Measurements from ENCODE around the gene TSPAN33.

TSPAN33 gene

DNA sequence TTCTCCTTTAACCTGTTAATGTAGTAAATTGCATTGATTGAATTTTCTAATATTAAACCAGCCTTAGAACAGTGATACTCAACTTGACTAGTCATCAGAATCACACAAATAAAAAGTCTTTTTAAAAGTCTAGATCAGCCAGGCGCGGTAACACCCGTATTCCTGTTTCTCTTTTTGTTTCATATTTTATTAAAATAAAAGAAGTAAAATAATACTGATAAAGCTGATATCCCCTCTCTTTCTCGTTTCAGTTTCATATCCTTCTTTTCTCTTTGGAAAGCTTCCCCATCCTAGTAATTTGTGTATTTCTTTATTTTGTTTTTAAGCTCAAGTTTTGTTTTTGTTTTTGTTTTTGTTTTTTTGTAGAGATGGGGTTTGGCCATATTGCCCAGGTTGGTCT, 53.3 kb downstream of the TSPAN33 start:
- Histone ChIP-seq H3K36me3 (ENCODE audit: insufficient read depth, low read length) (peaks cover 5% of the 10 kb centered on the region; the same call in 1 of the 2 replicates), H3K27ac (ENCODE audit: low read depth, low read length) (no peak overlapping the region), H3K27me3 (ENCODE audit: insufficient read depth, low read length) (no peaks in the 10 kb centered on the region), H3K4me3 (ENCODE audit: low read length) (no peak overlapping the region), H3K4me1 (ENCODE audit: insufficient read depth, low read length) (no peaks in the 10 kb centered on the region), H3K9me3 (ENCODE audit: insufficient read depth, low read depth, low read length) (0 out of 2 replicates have a peak, but pooled peaks cover 2% of the 10 kb centered on the region), H3K9ac (ENCODE audit: low read depth, low read length) (no peak overlapping the region)
- WGBS: 83% methylated on average over 1 of the region's 4 CpGs

DNA sequence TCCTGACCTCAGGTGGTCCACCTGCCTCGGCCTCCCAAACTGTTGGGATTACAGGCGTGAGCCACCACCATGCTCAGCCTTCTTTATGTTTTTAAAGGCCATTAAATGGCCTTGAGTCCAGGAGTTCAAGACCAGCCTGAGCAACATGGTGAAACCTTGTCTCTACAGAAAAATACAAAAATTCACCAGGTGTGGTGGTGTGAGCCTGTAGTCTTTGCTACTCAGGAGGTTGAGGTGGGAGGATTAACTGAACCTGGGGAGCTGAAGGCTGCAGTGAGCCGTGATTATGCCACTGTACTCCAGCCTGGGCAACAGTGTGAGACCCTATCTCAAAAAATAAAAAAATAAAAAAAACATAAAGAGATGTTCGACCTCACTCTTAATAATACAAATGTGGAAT, 54.9 kb downstream of the TSPAN33 start:
- H3K27me3 ChIP-seq (ENCODE audit: insufficient read depth, low read length): no peaks in the 10 kb centered on the region
- no peak overlapping the region for H3K4me3 ChIP-seq (ENCODE audit: low read length)
- H3K9ac ChIP-seq (ENCODE audit: low read depth, low read length): no peak overlapping the region
- 88% methylated on average over 4 of the region's 4 CpGs for WGBS
- no peak overlapping the region for H3K27ac ChIP-seq (ENCODE audit: low read depth, low read length)
- H3K9me3 ChIP-seq (ENCODE audit: insufficient read depth, low read depth, low read length): 0 out of 2 replicates have a peak, but pooled peaks cover 2% of the 10 kb centered on the region
- no peaks in the 10 kb centered on the region for H3K4me1 ChIP-seq (ENCODE audit: insufficient read depth, low read length)
- peaks cover 10% of the 10 kb centered on the region; the same call in 1 of the 2 replicates for H3K36me3 ChIP-seq (ENCODE audit: insufficient read depth, low read length)

DNA sequence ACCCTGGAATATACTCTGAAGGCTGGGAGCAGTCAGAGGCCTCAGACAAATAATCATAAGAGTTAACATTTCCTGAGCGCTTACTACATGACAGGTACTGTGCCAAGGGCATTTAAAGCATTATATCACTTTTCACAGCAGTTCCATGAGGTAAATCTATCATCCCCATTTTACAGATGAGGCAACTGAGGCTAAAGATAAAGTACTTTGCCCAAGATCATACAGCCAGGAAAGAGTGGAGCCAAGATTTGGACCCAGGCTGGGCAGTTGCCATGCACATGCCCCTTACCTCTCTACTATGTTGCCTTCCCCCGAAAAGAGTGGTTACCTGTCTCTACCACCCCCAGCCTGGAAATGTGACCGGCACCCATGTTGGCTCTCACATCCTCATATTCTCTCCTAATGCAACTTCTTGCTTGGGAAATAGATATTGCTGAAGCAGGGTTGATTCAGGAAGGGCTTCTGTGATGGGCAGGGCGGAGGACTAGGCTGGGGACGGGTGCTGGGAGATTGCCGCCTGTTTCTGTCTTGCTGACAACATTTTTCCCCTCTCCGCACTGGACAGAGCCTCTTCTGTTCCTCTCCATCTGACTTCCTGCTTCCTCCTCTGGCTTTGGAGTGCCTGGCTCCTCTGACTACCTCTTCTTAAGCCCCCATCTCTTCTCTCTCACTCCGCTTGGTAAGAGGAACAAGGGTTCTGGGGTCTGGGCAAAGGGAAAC, 57.7 kb downstream of the TSPAN33 start:
- H3K9me3 ChIP-seq (ENCODE audit: insufficient read depth, low read depth, low read length): no peaks in the 10 kb centered on the region
- H3K4me3 ChIP-seq (ENCODE audit: low read length): no peak overlapping the region
- no peak overlapping the region; the same call in 1 of the 2 replicates for H3K9ac ChIP-seq (ENCODE audit: low read depth, low read length)
- H3K4me1 ChIP-seq (ENCODE audit: insufficient read depth, low read length): no peaks in the 10 kb centered on the region
- WGBS: 97% methylated on average over 8 of the region's 8 CpGs
- no peaks in the 10 kb centered on the region for H3K27me3 ChIP-seq (ENCODE audit: insufficient read depth, low read length)
- H3K27ac ChIP-seq (ENCODE audit: low read depth, low read length): no peak overlapping the region
- peaks cover 26% of the 10 kb centered on the region for H3K36me3 ChIP-seq (ENCODE audit: insufficient read depth, low read length)

DNA sequence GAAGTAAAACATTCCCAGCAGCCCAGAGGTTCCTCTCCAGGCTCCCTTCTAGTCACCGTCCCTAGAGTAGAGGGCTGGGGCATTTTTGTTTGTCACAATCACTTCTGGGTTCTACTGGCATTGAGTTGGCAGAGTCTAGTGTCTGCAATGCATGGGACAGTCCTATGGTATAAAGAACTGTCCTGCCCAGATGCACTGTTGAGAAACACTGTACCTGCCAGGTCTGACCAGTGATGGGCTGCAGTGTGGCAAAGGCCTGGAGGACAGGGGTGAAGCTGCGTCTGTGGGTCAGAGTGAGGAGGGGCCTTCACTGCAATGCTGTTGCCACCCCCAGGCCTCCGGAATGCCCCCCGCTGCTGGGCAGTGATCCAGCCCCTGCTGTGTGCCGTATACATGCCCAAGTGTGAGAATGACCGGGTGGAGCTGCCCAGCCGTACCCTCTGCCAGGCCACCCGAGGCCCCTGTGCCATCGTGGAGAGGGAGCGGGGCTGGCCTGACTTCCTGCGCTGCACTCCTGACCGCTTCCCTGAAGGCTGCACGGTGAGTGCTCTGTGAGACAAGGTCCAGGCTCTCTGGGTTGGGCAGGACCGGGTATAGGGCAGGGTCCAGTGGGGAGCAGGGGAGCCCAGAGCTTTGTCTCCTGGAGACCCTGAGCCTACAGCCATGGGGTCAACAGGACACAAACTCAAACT, 58.7 kb downstream of the TSPAN33 start:
- H3K9ac ChIP-seq (ENCODE audit: low read depth, low read length): no peak overlapping the region
- no peak overlapping the region for H3K4me3 ChIP-seq (ENCODE audit: low read length)
- H3K27ac ChIP-seq (ENCODE audit: low read depth, low read length): no peak overlapping the region
- peaks cover 29% of the 10 kb centered on the region for H3K36me3 ChIP-seq (ENCODE audit: insufficient read depth, low read length)
- H3K27me3 ChIP-seq (ENCODE audit: insufficient read depth, low read length): no peaks in the 10 kb centered on the region
- H3K4me1 ChIP-seq (ENCODE audit: insufficient read depth, low read length): no peaks in the 10 kb centered on the region
- no peaks in the 10 kb centered on the region for H3K9me3 ChIP-seq (ENCODE audit: insufficient read depth, low read depth, low read length)
- WGBS: 86% methylated on average over 14 of the region's 14 CpGs

DNA sequence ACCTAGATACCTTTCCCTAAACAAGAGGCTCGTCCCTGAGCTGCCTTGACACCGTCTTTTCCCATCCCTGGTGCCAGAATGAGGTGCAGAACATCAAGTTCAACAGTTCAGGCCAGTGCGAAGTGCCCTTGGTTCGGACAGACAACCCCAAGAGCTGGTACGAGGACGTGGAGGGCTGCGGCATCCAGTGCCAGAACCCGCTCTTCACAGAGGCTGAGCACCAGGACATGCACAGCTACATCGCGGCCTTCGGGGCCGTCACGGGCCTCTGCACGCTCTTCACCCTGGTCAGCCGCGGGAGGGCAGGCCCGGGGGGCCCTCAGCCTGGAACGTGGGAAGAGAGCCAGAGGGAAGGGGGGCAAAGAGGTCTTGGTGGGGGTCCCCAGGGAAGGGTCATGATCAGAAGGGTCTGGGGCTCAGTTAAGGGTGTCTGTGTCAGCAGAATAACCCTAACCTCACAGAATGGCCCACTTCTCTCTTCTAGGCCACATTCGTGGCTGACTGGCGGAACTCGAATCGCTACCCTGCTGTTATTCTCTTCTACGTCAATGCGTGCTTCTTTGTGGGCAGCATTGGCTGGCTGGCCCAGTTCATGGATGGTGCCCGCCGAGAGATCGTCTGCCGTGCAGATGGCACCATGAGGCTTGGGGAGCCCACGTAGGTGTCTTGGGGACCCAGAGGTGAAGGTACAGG, 60.8 kb downstream of the TSPAN33 start:
- no peaks in the 10 kb centered on the region for H3K4me1 ChIP-seq (ENCODE audit: insufficient read depth, low read length)
- peaks cover 48% of the 10 kb centered on the region for H3K36me3 ChIP-seq (ENCODE audit: insufficient read depth, low read length)
- no peaks in the 10 kb centered on the region for H3K27me3 ChIP-seq (ENCODE audit: insufficient read depth, low read length)
- H3K9ac ChIP-seq (ENCODE audit: low read depth, low read length): no peak overlapping the region
- no peak overlapping the region for H3K4me3 ChIP-seq (ENCODE audit: low read length)
- H3K27ac ChIP-seq (ENCODE audit: low read depth, low read length): no peak overlapping the region
- 93% methylated on average over 29 of the region's 29 CpGs for WGBS
- no peaks in the 10 kb centered on the region for H3K9me3 ChIP-seq (ENCODE audit: insufficient read depth, low read depth, low read length)

DNA sequence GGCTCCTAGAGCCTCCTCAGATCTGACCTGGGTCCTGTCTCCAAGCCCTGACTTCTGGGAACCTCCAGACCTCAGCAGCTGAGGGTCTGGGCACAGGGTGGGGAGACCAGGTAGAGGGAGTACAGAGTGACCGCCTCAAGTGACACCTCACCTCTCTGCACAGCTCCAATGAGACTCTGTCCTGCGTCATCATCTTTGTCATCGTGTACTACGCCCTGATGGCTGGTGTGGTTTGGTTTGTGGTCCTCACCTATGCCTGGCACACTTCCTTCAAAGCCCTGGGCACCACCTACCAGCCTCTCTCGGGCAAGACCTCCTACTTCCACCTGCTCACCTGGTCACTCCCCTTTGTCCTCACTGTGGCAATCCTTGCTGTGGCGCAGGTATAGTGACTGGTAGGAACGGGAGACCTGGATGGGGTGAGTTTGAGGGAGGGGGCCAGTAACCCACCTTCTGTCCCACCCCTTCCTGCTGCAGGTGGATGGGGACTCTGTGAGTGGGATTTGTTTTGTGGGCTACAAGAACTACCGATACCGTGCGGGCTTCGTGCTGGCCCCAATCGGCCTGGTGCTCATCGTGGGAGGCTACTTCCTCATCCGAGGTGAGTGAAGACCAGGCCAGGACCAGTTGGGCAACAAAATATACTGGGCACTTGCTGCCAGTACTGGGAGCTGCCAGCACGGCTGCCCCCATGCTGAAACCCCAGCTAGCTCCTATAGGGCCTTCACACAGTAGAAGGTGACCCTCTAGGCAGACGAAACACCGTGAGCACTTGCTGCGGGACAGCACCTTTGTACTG, 61.7 kb downstream of the TSPAN33 start:
- Histone ChIP-seq H3K27ac (ENCODE audit: low read depth, low read length) (no peak overlapping the region), H3K4me1 (ENCODE audit: insufficient read depth, low read length) (no peaks in the 10 kb centered on the region), H3K9me3 (ENCODE audit: insufficient read depth, low read depth, low read length) (no peaks in the 10 kb centered on the region), H3K27me3 (ENCODE audit: insufficient read depth, low read length) (no peaks in the 10 kb centered on the region), H3K4me3 (ENCODE audit: low read length) (no peak overlapping the region), H3K36me3 (ENCODE audit: insufficient read depth, low read length) (peaks cover 56% of the 10 kb centered on the region), H3K9ac (ENCODE audit: low read depth, low read length) (no peak overlapping the region)
- 94% methylated on average over 16 of the region's 18 CpGs for WGBS

DNA sequence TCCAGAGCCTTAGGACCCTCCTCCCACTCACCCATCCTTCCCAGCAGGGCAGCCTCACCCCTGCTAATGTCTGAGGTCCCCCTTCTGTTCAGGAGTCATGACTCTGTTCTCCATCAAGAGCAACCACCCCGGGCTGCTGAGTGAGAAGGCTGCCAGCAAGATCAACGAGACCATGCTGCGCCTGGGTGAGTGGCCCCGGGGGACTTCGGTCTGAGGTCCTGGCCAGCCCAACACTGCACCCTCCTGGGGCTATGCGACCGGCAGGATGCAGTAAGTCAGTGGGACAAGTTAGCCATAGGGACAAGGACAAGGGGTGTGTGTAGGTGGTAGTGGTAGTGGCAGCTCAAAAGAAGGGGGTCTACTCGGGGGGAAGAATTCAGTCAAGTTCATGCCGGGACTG, 64.2 kb downstream of the TSPAN33 start:
- Histone ChIP-seq H3K4me1 (ENCODE audit: insufficient read depth, low read length) (no peaks in the 10 kb centered on the region), H3K36me3 (ENCODE audit: insufficient read depth, low read length) (peaks cover 70% of the 10 kb centered on the region), H3K4me3 (ENCODE audit: low read length) (no peak overlapping the region), H3K27me3 (ENCODE audit: insufficient read depth, low read length) (no peaks in the 10 kb centered on the region), H3K27ac (ENCODE audit: low read depth, low read length) (no peak overlapping the region), H3K9me3 (ENCODE audit: insufficient read depth, low read depth, low read length) (no peaks in the 10 kb centered on the region), H3K9ac (ENCODE audit: low read depth, low read length) (no peak overlapping the region)
- WGBS: 93% methylated on average over 9 of the region's 9 CpGs

DNA sequence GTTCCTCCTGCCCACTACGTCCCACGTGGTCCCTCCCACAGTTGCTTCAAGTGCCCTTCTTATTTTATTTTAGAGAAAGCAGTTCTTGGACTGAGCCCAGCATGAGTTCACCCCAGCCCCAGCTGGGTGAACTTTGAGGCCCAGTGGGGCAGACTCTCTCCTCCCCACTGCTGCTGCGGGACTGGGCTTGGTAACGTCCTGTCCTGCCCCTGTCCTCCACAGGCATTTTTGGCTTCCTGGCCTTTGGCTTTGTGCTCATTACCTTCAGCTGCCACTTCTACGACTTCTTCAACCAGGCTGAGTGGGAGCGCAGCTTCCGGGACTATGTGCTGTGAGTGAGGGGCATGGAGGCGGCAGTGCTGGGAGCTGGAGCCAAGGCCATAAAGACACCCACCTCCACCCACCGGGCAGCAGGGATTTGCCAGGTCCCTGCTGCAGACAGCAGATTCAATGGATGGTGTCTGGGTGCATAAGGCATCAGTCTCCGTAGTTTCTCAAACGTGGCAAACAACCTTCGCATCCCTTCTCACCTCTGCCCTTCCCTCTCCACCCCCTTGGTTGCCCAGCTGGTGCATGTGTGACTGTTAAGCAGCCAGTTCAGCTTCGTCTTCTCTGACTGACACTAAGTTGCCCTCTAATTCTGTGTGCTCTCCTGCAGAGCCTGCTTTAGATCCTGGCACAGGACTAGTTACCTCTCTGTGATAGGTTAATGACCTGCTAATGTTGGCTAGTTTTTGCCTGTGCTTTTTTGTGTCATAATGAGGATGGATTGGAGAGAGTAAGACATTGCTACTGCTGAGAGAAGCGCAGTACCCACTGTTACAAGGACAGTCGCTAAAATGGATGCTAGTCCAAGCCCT, 64.8 kb downstream of the TSPAN33 start:
- no peak overlapping the region for H3K27ac ChIP-seq (ENCODE audit: low read depth, low read length)
- no peaks in the 10 kb centered on the region for H3K4me1 ChIP-seq (ENCODE audit: insufficient read depth, low read length)
- H3K9ac ChIP-seq (ENCODE audit: low read depth, low read length): no peak overlapping the region
- no peaks in the 10 kb centered on the region for H3K9me3 ChIP-seq (ENCODE audit: insufficient read depth, low read depth, low read length)
- 95% methylated on average over 15 of the region's 15 CpGs for WGBS
- no peak overlapping the region for H3K4me3 ChIP-seq (ENCODE audit: low read length)
- H3K36me3 ChIP-seq (ENCODE audit: insufficient read depth, low read length): peaks cover 69% of the 10 kb centered on the region
- H3K27me3 ChIP-seq (ENCODE audit: insufficient read depth, low read length): no peaks in the 10 kb centered on the region

DNA sequence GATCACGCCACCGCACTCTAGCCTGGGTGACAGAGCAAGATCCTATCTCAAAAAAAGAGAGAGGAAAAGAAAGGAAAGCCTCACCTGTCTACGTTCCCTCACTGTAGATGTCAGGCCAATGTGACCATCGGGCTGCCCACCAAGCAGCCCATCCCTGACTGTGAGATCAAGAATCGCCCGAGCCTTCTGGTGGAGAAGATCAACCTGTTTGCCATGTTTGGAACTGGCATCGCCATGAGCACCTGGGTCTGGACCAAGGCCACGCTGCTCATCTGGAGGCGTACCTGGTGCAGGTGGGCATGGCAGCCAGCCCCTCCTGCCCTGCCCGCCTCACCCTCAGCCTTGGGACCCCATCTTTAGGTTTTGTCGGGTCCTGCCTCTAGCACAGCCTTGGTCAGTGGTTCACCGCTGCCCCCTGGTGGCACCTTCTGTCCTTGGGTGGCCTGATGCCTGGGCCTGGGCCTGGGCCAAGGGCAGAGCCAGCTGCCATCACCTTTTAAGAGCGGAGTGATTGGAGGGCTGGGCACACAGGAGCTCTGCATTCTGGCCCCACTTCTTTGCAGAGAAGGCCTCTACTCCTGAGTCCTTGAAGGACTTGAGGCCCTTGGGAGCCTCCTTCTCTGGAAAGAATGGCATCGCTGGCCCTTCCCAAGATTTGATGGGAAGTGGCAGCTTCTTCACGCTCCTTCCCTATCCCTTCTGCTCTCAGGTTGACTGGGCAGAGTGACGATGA, 65.9 kb downstream of the TSPAN33 start:
- Histone ChIP-seq H3K36me3 (ENCODE audit: insufficient read depth, low read length) (peaks cover 64% of the 10 kb centered on the region), H3K27ac (ENCODE audit: low read depth, low read length) (no peak overlapping the region)
- 85% methylated on average over 16 of the region's 16 CpGs for WGBS

DNA sequence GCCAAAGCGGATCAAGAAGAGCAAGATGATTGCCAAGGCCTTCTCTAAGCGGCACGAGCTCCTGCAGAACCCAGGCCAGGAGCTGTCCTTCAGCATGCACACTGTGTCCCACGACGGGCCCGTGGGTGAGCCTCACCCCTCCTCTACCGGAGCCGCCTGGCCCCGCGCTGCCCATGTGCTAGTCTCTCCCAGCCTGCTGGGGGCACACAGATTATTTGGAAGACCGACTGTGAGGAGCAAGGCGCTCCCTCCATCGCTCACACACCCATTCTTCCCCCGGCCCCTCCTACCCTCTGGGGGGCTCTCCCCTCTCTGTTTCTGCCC, 66.4 kb downstream of the TSPAN33 start:
- Histone ChIP-seq H3K9me3 (ENCODE audit: insufficient read depth, low read depth, low read length) (peaks cover 7% of the 10 kb centered on the region), H3K36me3 (ENCODE audit: insufficient read depth, low read length) (peaks cover 58% of the 10 kb centered on the region), H3K4me3 (ENCODE audit: low read length) (no peak overlapping the region), H3K4me1 (ENCODE audit: insufficient read depth, low read length) (no peaks in the 10 kb centered on the region), H3K27ac (ENCODE audit: low read depth, low read length) (no peak overlapping the region), H3K27me3 (ENCODE audit: insufficient read depth, low read length) (no peaks in the 10 kb centered on the region), H3K9ac (ENCODE audit: low read depth, low read length) (no peak overlapping the region)
- 95% methylated on average over 14 of the region's 14 CpGs for WGBS

More for the DNA sequence above, 65.9 kb downstream of the TSPAN33 start:
- Histone ChIP-seq H3K9ac (ENCODE audit: low read depth, low read length) (no peak overlapping the region), H3K27me3 (ENCODE audit: insufficient read depth, low read length) (no peaks in the 10 kb centered on the region), H3K4me1 (ENCODE audit: insufficient read depth, low read length) (no peaks in the 10 kb centered on the region), H3K9me3 (ENCODE audit: insufficient read depth, low read depth, low read length) (peaks cover 3% of the 10 kb centered on the region; the same call in 1 of the 2 replicates), H3K4me3 (ENCODE audit: low read length) (no peak overlapping the region)
